Muscle layer of duodenum (tissue), 2 donors: ENCODE data around the gene PHF14.
"Not testable (repeated sequence)": the region's sequence is repeated elsewhere in the genome, so short reads cannot be mapped to it uniquely, and the experiment has no call there.

ENCODE experiments used
- H3K27ac ChIP-seq: one replicate; pipeline ENCODE4 v1.7.0; 2013; ENCODE audit warnings: mild to moderate bottlenecking, low read length
- H3K27me3 ChIP-seq: one replicate; pipeline ENCODE4 v1.7.0; 2013; ENCODE audit warnings: low read depth, mild to moderate bottlenecking, control low read depth, low read length
- H3K36me3 ChIP-seq, 2 donors: one replicate each; pipeline ENCODE4 v1.7.0; 2013; ENCODE audit warnings: low read length in 2 of 2, control low read depth in 1 of 2, mild to moderate bottlenecking in 1 of 2; ENCODE audit not compliant: insufficient read depth in 2 of 2, control insufficient read depth in 1 of 2
- H3K4me1 ChIP-seq, 2 donors: one replicate each; pipeline ENCODE4 v1.7.0; 2013; ENCODE audit warnings: low read length in 2 of 2, mild to moderate bottlenecking in 2 of 2, control low read depth in 1 of 2, moderate library complexity in 1 of 2; ENCODE audit not compliant: insufficient read depth in 2 of 2, control insufficient read depth in 1 of 2
- H3K4me3 ChIP-seq, 2 donors: one replicate each; pipeline ENCODE4 v1.7.0; 2013; ENCODE audit warnings: low read length in 2 of 2, low read depth in 1 of 2, mild to moderate bottlenecking in 1 of 2
- H3K9me3 ChIP-seq, 2 donors: one replicate each; pipeline ENCODE4 v1.7.0; 2013; ENCODE audit warnings: low read length in 2 of 2, control low read depth in 1 of 2, mild to moderate bottlenecking in 1 of 2; ENCODE audit not compliant: control insufficient read depth in 1 of 2
- donor health status: healthy.

The PHF14 gene, protein sequence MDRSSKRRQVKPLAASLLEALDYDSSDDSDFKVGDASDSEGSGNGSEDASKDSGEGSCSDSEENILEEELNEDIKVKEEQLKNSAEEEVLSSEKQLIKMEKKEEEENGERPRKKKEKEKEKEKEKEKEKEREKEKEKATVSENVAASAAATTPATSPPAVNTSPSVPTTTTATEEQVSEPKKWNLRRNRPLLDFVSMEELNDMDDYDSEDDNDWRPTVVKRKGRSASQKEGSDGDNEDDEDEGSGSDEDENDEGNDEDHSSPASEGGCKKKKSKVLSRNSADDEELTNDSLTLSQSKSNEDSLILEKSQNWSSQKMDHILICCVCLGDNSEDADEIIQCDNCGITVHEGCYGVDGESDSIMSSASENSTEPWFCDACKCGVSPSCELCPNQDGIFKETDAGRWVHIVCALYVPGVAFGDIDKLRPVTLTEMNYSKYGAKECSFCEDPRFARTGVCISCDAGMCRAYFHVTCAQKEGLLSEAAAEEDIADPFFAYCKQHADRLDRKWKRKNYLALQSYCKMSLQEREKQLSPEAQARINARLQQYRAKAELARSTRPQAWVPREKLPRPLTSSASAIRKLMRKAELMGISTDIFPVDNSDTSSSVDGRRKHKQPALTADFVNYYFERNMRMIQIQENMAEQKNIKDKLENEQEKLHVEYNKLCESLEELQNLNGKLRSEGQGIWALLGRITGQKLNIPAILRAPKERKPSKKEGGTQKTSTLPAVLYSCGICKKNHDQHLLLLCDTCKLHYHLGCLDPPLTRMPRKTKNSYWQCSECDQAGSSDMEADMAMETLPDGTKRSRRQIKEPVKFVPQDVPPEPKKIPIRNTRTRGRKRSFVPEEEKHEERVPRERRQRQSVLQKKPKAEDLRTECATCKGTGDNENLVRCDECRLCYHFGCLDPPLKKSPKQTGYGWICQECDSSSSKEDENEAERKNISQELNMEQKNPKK

DNA sequence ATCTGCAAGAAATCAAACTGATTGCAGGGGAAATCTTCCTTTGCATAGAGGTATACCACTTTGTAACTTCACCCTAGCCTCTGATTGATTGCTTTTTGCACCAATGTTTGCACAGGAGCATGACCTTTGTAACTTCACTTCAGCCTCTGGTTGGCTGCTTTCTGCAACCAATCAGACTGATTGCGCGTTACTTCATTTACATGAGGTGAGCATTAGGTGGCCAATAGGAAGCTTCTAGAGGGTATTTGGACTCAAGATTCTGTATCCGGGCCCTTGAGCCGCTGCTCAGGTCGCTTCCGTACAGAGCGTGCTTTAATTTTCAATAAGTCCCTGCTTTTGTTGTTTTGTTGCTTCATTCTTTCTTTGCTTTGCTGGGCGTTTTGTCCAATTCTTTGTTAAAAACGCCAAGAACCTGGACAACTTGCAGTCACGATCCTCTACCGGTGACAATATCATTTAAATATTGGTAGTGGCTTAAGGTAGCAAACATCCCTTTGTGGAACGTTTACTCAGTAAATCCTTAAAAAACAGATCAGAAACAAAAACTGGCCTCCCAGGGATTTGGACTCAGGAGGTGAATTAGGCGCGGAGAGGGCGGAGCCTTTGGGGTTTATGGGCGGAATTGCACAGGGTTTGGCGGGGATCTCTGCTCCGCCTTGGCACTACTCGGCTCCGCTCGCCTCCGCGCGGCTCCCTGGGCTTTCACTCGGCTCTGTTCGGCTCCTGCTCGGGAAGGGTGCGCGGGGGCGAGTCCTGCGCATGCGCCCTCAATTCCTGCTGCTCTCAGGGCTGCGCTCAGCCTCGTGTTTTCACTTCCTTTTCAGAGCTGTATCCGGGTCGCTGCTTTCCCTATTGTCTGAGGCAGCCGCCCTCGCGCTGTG is at the start of gene PHF14:
Gene PHF14, plus strand, starts transcription at position 812 of the 881 bp plus-strand sequence. CDS start 452 bp downstream, outside the sequence.
- H3K27ac ChIP-seq: peak within 1 kb of the TSS; percentile 79
- H3K4me3 ChIP-seq: peak within 1 kb of the TSS; percentile 91 to 98
- peaks cover 0 to 6% of the 10 kb centered on the region in 2 donors for H3K36me3 ChIP-seq
- H3K9me3 ChIP-seq: no peaks in the 10 kb centered on the region
- no peaks in the 10 kb centered on the region for H3K27me3 ChIP-seq
- H3K4me1 ChIP-seq: peaks cover 0 to 15% of the 10 kb centered on the region in 2 donors

GRCh38 chr7:10924370-10924769 is 49.3 kb upstream of the PHF14 start:
- H3K4me3 ChIP-seq: no peak overlapping the region
- H3K9me3 ChIP-seq: no peaks in the 10 kb centered on the region
- no peak overlapping the region for H3K27ac ChIP-seq
- H3K36me3 ChIP-seq: no peaks in the 10 kb centered on the region
- H3K27me3 ChIP-seq: no peaks in the 10 kb centered on the region
- no peaks in the 10 kb centered on the region for H3K4me1 ChIP-seq

- H3K27me3 ChIP-seq, H3K9me3 ChIP-seq, H3K4me3 ChIP-seq, H3K4me1 ChIP-seq, H3K27ac ChIP-seq: not testable (repeated sequence)
- peaks cover 8 to 18% of the 10 kb centered on the region in 2 donors for H3K36me3 ChIP-seq
These were observed 45.5 kb upstream of the PHF14 start for GRCh38 chr7:10928203-10928602.

DNA sequence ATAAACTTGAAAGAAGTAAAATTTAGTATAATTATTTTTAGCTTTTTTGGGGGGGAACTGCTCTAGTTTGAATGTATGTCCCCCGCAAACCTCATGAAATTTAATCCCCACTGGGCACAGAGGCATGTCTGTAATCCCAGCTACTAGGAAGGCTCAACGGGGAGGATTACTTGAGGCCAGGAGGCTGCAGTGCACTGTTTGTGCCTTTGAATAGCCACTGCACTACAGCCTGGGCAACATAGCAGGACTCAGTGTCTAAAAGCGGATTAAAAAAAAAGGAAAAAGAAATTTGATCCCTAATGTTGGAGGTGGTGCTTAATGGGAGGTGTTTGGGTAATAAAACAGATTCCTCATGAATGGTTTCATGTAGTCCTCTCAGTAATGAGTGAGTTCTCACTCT is 43.1 kb upstream of the PHF14 start:
- H3K27ac ChIP-seq: no peak overlapping the region
- no peaks in the 10 kb centered on the region for H3K27me3 ChIP-seq
- peaks cover 11 to 24% of the 10 kb centered on the region in 2 donors for H3K36me3 ChIP-seq
- no peaks in the 10 kb centered on the region for H3K9me3 ChIP-seq
- H3K4me3 ChIP-seq: no peak overlapping the region
- peaks cover 0 to 9% of the 10 kb centered on the region in 2 donors for H3K4me1 ChIP-seq

DNA sequence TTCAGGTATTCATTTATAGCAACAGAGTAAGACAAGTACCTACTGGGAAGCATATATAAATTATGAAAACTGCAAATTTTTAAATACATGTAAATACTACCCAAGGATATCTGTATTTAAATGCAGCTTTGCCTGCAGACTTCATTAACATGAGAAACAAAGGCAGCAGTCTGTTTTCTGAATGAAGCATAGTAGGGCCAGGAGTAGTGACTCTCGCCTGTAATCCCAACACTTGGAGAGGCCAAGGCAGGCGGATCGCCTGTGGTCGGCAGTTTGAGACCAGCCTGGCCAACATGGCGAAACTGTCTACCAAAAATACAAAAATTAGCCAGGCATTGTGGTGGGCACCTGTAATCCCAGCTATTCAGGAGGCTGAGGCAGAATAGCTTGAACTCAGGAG is 42.5 kb upstream of the PHF14 start:
- Histone ChIP-seq H3K27me3 (no peaks in the 10 kb centered on the region), H3K27ac (no peak overlapping the region), H3K9me3 (no peaks in the 10 kb centered on the region), H3K4me3 (no peak overlapping the region), H3K36me3 (peaks cover 17 to 30% of the 10 kb centered on the region in 2 donors), H3K4me1 (peaks cover 0 to 16% of the 10 kb centered on the region in 2 donors)

- H3K4me3 ChIP-seq: no peak overlapping the region
- no peaks in the 10 kb centered on the region for H3K27me3 ChIP-seq
- H3K36me3 ChIP-seq: peaks cover 27 to 37% of the 10 kb centered on the region in 2 donors
- no peaks in the 10 kb centered on the region for H3K9me3 ChIP-seq
- peaks cover 10 to 35% of the 10 kb centered on the region in 2 donors for H3K4me1 ChIP-seq
- H3K27ac ChIP-seq: peak overlapping the region; percentile 51
These were observed 39.4 kb upstream of the PHF14 start for GRCh38 chr7:10934292-10934691.

DNA sequence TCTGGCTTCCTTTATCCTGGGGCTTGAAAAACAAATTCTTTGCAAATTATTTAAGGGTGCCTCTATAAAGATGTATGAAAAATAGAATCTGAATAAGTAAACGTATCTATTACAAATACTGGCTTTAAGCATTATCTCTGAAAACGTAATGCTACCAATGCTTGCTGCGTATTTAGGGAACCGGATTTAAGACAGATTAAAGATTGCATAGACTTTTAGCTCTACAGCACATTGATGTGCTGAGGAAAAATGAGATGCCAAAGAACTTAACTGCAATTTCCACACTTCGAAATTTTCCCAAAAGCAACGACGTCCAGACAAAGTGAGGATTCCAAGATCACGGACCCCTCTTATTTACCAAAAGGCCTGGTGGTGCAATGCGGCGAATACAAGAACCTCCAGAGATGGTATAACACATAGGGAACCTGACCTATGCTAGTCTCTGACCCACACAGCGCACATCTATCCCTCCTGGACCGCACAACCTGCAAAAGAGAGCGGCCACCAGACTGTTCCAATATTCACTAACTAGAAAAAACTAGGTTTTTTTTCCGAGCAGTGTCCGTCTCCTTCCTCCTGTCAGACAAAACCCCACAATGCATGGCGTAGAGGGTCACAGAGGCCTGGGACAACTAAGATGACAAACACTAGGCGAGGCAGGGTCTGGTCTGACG is 34.3 kb upstream of the PHF14 start:
- H3K27ac ChIP-seq: peak overlapping the region; percentile 98
- H3K36me3 ChIP-seq: peaks cover 18 to 23% of the 10 kb centered on the region in 2 donors
- peaks cover 10 to 35% of the 10 kb centered on the region in 2 donors for H3K4me1 ChIP-seq
- H3K9me3 ChIP-seq: no peaks in the 10 kb centered on the region
- peak overlapping the region; percentile 88 to 97 for H3K4me3 ChIP-seq
- no peaks in the 10 kb centered on the region for H3K27me3 ChIP-seq

DNA sequence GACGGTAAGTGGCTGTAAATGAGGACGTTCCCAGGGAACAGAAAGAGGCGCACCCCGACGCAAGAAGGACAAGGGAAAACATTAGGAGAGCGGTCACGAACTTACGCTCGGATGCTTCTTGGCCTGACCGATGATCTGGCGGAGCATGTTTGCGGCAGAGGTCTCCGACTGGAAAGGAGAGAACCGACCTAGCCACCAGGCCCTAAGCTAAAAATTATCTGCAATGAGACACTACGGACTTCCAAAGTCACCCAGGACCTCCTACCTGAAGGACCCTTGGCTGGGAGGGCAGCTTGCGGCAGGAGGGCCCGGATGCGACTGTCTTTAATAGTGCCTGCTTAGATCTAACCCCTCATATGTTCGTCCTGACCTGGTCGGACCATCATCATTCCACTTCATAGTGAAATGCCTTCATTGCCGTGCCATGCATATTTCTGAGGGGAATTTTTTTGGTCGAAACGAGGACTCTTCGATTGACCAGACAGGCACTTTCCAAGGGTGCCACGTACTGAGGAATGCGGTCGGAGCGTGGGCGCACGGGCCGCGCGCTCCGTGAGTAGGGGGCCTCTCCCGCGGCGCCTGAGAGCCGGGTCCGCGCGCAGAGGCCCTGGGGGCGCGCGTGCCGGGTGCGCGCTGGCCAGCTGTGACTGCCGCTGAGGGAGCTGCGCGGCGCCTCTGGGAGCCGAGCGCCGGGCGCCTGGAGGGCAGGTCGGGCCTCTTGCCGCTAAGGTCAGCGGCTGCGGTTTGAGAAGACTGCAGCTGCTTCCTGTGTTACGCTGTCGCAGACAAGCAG is 33.6 kb upstream of the PHF14 start:
- H3K4me3 ChIP-seq: peak overlapping the region; percentile 88 to 97
- H3K27ac ChIP-seq: peak overlapping the region; percentile 98
- H3K27me3 ChIP-seq: no peaks in the 10 kb centered on the region
- no peaks in the 10 kb centered on the region for H3K9me3 ChIP-seq
- H3K4me1 ChIP-seq: peaks cover 10 to 30% of the 10 kb centered on the region in 2 donors
- H3K36me3 ChIP-seq: peaks cover 18 to 23% of the 10 kb centered on the region in 2 donors

DNA sequence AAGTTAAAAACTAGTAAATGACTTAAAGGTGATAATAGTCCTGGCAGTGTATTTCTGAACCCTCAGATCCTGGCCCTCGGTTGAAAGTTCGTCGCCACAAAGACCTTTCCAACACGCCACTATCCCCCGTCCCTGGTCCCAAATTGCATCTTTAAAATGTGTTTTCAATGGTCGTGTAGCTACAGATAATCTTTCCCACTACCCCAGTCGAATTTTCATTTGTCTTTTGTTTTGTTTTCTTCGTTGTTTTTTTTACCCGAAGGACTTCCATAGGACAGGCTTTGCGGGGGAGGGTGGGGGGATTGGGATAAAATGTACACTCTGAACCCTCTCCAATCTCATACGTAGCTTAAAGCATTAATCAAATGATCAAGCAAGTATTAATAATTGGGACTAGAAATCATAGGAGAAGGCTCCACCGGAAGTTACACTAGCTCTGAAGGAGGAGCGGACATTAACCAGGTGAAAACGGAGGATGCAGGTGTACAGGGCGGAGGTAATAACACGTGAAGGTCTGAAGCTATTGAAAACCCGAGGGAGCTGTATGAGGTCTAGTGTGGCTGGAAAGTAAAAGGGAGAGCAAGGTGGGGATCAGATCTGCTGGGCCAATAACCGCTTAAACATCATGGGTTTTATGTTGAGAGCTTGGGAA is 32.8 kb upstream of the PHF14 start:
- H3K36me3 ChIP-seq: peaks cover 13 to 18% of the 10 kb centered on the region in 2 donors
- H3K4me1 ChIP-seq: peaks cover 10 to 23% of the 10 kb centered on the region in 2 donors
- H3K4me3 ChIP-seq: peak overlapping the region; percentile 69 to 88

More for the DNA sequence above, 32.8 kb upstream of the PHF14 start:
- H3K27me3 ChIP-seq: no peaks in the 10 kb centered on the region
- peak overlapping the region; percentile 98 for H3K27ac ChIP-seq
- H3K9me3 ChIP-seq: no peaks in the 10 kb centered on the region
